GM18873 (cell line): ENCODE results near the gene TMEM178B.
"Not testable (repeated sequence)": the region's sequence is repeated elsewhere in the genome, so short reads cannot be mapped to it uniquely, and the experiment has no call there.

ENCODE experiments used
- ATAC-seq: cut with Tn5 transposase; IDR thresholded peaks from one replicate; pipeline ENCODE4 v1.9.1; 2021; ENCODE audit warnings: mild to moderate bottlenecking, moderate library complexity, moderate number of reproducible peaks; ENCODE audit not compliant: unreplicated experiment, low FRiP score

TMEM178B gene

DNA sequence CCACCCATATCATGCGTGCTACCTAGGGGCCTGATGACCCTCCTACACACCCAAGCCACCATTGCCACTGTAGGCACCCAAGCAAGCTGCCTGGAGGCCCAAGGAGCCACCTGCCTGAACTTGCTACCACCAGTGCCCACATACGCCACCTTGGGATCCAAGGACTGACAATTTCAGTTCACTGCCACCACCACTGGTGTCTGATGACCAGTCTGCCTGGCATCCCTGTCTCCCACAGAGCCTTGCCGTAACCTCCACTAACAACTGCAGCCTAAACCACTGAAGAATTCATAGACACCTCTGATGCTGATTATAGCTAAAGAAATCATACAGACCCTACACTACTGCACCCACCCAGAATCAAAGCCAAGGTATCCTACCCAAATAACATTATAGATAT is 58.8 kb downstream of the TMEM178B start:
- no peak for ATAC-seq

DNA sequence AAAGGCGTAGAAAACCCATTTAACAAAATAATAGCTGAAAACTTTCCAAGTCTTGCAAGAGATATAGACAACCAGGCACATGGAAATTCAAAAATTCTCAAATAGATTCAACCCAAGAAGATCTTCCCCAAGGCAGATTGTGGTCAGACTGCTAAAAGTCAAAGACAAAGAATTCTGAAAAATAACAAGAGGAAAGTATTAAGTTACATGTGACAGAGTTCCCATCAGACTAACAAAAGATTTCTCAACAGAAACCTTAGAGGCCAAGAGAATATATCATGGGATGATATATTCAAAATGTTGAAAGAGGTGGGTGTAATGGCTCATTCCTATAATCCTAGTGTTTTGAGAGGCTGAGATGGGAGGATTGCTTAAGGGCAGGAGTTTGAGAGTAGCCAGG is 59.8 kb downstream of the TMEM178B start:
- ATAC-seq = no peak

DNA sequence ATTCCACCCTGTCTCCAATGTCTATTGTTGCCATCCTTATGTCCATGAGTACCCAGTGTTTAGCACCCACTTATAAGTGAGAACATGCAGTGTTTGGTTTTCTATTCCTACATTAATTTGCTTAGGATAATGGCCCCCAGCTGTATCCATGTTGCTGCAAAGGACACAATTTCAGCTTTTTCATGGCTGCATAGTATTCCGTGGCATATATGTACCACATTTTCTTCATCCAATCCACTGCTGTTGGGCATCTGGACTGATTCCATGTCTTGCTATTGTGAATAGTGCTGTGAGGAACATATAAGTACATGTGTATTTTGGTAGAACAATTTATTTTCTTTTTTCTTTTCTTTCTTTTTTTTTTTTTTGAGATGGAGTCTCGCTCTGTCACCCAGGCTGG is 68.2 kb downstream of the TMEM178B start:
- ATAC-seq = no peak

DNA sequence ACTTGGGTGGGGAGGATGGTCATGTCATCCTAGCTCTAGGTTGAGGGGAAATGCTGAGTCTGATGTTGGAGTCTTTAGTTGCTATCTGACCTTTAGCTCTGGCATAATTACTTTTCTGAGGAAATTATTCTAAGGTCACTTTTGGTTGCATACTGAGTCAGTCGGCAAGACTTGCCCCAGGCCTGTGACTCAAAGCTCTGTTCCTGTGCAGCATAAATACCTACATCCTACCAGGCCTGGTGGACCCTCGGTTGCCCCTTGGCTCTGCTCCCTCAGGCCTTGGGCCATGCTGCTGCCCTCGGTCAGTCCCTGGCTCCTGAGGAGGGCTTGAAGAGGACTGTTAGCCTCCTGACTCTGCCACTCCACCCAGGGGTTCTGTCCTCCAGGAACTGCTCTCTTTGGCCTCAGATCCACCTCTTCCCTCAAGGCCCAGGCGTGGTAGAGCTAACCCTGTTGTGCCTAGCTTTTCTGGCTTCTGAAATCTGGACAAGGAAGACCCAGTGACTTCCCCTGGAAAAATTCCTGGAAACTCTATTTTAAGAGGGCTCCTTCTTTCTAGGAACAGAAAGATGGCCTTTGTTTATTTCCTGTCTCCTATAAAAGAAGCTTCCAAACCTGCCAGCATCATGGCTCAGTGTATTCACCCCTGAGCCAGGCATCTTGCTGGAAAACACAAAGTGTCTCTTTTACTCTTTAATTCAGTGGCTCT is 71.2 kb downstream of the TMEM178B start:
- ATAC-seq = no peak

DNA sequence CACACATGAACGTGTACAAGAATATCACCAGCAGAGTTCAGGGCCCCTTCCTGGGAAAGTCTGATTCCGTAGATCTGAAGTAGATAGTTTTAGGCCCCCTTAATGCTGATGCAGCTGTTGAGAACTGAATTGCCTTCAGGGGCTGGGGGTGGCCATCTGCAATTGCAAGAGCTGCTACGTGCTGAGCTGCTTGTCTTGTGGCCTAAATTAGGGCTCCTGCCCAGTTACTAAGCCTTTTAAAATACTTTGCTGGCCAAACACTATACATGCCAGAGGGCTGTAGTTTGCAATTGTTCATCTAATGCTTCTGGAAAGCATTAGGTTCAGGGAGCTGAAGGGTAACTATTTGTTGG is 71.7 kb downstream of the TMEM178B start:
- no peak for ATAC-seq

DNA sequence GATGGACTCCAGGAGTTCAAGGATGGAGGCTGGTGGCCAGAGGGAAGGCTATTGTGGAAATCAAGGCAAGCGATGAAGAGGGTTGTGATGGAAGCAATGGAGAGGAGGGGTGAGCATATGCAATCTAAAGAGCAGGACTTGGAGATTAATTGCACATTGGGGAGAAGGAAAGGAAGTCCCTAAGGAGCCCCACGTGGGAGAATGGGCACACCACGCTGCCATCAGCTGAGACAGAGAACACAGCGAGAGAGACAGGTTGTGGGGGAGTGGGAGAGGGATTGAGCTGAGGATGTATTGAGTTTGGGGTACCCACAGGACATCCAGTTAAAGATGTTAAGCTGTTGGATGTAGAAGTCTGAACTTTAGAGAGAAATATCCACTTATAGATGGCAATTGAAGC is 73.6 kb downstream of the TMEM178B start:
- no peak for ATAC-seq

DNA sequence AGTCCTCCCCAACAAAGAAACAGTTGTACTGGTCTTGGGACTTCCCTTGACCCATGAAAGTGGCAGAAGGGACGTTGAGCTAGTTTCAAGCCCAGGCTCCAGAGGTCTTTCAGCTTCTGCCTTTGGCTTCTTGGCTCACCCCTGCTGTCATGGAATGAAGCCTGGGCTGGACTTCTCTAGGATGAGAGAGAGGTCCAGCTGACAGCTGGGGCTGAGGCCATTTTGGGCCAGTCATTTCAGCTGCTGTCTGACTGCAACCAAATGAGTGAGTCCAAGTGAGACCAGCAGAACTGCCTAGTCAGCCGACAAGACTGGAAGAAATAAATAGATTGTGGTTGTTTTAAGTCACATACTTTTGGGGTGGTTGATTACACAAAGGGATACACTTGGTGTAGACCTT is 76.6 kb downstream of the TMEM178B start:
- ATAC-seq = no peak

DNA sequence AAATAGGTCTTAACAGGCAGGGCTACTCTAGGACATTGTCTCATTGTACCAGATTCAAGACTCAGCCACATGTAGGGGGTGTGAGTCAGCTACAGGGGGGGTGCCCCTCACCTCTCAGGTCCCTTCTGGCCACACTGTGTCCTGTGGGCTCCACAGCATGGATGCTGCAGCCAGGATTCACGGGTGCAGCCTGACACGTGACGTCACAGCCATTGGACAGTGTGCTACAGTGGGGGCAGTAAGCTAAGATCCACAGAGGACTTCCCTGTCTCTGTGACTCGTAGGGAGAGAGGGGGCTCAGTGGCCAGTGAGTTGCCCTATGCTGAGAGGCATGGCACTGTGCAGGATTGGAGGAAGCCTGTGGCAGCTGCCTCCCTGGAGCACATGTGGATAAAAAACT is 77.9 kb downstream of the TMEM178B start:
- ATAC-seq = no peak

DNA sequence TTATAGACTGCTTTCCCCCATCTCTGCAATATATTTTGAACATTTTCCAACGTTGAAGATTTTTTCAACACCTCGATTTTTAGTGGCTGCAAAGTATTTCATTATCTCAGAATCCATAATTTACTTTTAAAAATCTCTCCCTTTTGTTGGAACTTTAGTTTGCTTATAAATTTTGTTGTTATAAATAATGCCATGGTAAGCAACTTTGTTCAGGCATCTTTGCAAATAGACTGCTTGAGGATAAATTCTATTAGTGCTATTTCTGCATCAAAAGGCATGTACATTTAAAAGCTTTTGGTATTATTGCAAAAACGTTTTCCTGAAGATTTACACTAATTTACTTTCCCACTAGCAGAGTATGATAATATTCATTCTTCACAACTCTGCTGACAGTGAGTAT is 79.4 kb downstream of the TMEM178B start:
- no peak for ATAC-seq

DNA sequence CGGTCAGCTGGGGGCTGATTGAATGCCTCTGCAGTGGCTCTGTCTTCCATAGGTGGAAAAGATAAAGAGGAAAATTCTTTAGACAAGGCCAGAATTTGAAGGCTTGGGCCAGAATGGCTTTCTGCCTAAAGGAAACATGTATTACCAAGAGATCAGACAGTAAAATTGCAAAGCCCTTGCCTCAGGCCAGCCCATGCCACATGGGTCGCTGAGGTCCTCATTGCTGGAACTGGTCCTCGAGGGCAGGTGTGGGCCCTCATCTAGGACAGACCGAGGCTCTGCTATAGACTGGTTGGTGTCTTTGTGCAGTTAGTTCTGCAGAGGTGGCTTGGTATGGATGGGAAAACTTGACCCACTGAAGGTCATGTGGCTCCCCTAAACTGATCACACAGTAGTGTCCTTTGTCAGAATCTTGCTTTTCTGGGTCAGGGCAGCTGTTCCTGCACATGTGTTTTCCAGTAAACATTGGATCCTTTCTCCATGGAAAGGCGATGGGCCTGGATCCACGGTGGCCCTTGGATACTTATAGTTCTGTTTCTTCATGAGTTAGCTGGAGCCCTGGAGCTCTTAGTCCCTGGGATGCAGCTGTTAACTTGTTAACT is 80.4 kb downstream of the TMEM178B start:
- no peak for ATAC-seq

DNA sequence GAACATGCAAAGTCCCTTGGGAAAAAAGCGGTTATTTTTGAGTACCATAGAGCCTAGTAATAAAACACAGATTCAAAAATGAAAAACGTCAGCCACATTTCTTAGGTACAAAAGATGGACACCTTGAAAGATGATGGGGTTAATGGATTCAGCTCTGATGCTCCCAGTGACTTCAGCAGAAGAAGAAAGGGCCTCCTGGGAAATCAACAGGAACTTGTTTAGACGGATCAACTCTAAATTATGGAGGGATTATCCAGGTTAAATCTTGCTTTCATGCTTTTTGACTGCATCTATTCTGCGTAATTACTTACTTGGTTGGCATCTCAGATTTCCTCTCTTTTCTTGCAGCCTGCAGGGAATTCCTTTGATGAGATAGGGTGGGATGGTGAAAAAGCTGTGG is 82.5 kb downstream of the TMEM178B start:
- ATAC-seq = no peak

DNA sequence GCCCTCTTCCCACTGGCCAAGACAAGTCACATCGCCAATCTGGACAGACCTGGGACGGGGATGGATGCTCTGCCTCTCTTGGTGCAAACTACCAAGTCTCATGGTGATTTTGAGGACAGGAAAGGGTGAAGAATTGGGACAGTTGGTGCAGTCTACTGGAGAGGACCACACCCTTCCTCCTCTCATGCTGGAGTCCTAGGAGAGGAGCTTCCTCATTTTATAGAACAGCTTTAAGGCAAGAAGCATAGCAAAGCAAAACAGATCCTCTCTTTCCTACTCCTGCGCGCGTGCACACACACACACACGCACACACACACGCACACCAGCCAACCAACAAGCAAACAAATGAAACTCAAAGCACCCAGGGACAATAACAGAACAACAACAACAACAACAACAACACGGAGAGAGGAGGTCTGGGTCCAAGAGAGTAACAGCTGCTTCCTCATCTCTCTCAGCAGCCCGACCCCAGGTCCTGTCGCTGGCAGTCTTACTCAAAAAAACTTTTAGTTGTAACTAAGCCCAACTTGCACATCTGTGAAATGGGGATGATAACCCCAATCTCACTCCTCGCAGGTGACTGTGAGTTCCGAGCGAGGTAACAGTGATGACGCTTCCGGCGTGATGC is 83.4 kb downstream of the TMEM178B start:
- no peak for ATAC-seq

DNA sequence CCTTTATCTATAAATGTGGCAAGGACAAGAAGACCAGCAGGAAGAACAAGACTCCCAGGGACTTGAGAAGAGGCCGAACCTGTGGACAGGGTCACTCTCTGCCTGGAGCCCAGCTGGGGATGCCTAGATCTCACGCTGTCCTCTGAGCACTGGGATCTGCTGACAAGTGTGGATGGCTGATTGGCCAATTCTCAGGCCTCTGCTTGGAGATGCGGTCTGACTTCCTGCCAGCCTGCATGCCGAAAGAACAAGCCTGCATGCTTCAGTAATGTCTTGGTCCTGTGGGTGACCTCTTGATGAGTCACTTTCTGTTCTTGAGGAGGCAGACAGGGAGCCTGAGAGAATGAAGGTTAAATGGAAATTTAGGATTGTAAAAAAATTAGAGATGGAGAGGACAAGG is 84.7 kb downstream of the TMEM178B start:
- ATAC-seq = peak; percentile 62

DNA sequence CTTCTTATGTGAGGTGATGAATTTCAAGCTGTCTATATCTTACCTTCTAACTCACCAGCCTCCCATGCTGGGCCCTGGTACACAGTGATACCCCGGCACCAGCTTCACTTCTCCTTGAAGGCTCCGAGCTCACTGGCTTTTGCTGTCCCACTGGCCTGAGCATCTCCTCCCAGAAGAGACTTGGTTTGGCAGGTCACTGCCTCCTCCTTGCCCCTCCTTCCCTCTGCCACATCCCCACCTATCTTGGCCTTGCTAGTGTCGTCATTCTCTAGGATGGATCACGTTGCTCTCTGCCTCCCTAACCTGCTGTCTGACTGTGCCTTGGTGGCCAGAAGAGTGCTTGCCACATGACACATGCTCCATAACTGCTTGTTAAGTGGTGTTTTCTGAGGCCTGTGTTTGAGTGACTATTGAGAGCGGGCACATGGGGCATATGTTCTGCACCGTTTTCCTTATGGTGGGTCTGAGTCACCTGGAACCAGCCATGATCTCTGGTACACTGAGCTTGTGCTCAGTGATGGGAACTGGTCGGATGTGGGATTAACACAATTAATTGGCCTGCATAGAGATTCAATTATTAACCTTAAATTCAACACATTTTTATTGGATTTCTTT is 86.5 kb downstream of the TMEM178B start:
- ATAC-seq = no peak

DNA sequence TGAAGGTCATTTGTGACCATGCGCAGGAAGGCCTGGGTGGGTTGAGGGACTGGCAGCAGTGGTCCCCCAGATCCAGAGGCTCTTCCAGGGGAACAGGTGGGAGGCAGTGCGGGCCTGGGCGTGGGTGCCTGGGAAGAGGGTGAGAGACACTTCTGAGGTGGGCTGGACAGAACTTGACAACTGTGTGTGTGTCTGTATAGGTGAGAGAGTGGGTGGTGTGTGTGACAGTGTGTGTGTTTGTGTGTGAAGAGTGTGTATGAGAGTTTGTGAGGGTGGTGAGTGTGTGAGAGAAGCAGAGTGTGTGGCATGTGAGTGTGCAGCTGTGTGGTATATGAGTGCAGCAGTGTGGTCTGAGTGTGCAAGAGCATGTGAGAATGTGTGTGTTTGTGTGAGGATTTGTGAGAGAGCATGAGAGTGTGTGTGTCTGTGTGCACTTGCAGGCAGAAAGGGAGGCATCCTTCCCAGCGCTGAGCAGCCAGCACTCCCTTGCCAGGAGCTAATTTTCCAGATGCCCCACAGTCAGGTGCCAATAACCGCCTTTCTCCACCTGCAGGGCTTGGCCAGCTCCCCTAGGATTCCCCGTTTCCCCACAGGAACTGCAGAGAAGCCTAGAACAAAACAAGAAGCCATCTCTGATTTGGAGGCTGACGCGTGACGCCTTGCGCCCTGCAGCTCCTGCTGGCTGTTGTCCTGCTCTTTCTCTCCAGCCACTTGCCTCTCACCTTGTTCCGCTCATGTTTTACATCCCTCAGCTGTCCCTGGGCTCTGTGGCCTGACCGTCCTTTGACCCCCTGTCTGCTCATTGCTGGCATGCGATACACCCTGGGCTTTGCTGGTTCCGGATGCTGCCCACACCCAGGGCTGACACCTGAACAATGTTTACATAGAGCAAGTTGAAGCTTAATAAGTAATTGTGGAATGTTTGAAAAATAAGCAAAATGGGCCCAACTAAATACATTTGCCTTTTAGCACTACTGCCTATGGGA is 88.0 kb downstream of the TMEM178B start:
- ATAC-seq = no peak

DNA sequence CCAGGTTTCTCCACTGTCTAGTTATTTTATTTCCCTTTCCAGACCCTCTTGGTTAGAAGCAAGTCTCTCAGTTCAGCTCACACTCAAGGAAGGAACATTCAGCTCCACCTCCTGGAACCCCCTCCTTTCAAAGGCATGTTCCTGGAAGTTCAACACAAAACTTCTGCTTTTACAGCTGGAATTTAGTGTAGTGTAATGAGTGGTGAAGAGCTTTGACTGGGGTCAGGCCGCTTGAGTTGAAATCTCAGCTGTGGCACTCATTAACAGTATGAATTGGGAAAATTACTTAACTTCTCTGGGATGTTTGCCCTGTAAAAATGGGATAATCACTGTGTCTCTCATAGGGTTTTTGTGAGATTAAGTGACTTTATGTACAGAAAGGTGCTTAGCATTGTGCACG is 91.7 kb downstream of the TMEM178B start:
- ATAC-seq = no peak

DNA sequence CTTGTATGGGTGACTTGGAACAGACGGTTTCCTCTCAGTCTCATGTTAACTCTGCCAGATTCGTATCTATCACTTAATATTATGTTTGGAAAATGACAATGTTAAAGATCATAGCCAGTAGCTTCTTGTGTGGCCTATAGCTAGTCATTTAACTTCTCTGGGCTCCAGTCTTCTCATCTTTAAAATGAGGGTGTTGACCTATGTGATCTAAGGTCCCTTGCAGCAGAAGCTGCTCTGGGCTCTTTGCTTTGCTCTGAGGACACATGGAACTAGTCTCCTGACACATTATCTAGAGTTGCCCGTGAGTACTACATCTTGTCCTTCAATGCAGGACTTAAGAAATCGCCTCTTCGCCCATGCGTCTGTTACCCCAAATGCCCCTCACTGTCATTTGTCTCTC is 93.1 kb downstream of the TMEM178B start:
- no peak for ATAC-seq

DNA sequence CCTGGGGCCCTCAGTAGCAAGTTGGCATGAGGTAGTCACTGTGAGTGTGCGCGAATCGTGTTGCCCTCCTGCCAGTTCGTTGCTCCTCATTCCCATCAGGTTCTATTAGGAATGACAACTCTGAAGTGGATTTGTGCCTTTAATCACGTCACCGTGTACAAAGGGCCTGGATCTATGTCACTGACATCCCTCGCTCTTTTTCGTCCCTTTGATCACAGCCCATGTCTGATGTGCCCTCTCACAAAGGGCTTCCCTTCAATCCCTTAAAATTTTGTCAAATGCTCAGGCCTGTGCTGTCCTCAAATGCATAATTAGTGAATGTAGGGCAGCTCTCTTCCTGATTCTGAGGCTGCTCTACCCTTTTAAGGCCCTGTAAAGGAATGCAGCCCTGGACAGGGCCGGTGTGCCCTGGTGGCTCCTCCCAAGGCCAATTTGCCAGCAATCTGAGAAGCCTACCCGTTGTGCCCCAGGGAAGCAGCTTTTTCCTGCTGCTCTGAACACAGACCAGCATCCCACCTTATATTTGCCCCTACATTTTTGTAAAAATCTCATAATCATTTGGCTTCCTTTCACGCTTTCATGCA is 93.6 kb downstream of the TMEM178B start:
- no peak for ATAC-seq

DNA sequence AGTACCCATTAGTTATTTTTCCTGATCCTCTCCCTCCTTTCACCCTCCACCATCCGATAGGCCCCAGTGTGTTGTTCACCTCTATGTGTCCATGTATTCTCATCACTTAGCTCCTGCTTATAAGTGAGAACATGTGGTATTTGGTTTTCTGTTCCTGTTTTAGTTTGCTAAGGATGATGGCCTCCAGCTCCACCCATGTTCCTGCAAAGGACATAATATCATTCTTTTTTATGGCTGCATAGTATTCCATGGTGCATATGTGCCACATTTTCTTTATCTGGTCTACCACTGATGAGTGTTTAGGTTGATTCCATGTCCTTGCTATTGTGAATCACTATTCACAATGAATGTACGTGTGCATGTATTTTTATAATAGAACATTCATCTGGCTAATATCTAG is 95.3 kb downstream of the TMEM178B start:
- ATAC-seq = not testable (repeated sequence)

DNA sequence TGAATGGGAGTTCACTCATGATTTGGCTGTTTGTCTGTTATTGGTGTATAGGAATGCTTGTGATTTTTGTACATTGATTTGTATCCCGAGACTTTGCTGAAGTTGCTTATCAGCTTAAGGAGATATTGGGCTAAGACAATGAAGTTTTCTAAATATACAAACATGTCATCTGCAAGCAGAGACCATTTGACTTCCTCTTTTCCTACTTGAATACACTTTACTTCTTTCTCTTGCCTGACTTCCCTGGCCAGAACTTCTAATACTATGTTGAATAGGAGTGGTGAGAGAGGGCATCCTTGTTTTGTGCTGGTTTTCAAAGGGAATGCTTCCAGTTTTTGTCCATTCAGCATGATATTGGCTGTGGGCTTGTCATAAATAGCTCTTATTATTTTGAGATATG is 101.9 kb downstream of the TMEM178B start:
- ATAC-seq = not testable (repeated sequence)
